Measurements from ENCODE around the gene STRN4.

GRCh38 chr19:46698395-46699321 is 47.6 kb downstream of the STRN4 start:
- no peak for TF ChIP-seq CTCF (IDR thresholded peaks at IDR 0.05)
- TF ChIP-seq REST (IDR thresholded peaks at IDR 0.05; ENCODE audit: insufficient read depth in 1 of 2, low read depth in 2 of 2, low read length in 1 of 2): no peak

Measured in Panc1 (cell line).